ENCODE data around the gene CLNK. TPM values are rescaled to one million over a fixed set of nuclear protein-coding genes. Genes with fewer than 3 reads are reported as not detected.

Gene CLNK
- polyA plus RNA-seq, 3 donors = 0.52 to 1.5 (median 0.58) TPM

GRCh38 chr4:10442976-10443375 is 241.6 kb downstream of the CLNK start:
- DNase-seq (ENCODE audit: extremely low read depth in 1 of 11, low read depth in 9 of 11, low spot score in 4 of 11) = no peak

- DNase-seq (ENCODE audit: extremely low read depth in 1 of 11, low read depth in 9 of 11, low spot score in 4 of 11) = no peak
Measured at GRCh38 chr4:10441512-10441911, 243.1 kb downstream of the CLNK start.

GRCh38 chr4:10438924-10439323 is 245.6 kb downstream of the CLNK start:
- no peak for DNase-seq (ENCODE audit: extremely low read depth in 1 of 11, low read depth in 9 of 11, low spot score in 4 of 11)

GRCh38 chr4:10437735-10438134 is 246.8 kb downstream of the CLNK start:
- DNase-seq (ENCODE audit: extremely low read depth in 1 of 11, low read depth in 9 of 11, low spot score in 4 of 11) = no peak

Other genes starting within 250 kb of the CLNK start
- 10 to 100 TPM; 30.6 to 38.2 (median 30.9) TPM for gene ZNF518B, start 227.3 kb downstream of the CLNK start, polyA plus RNA-seq (ENCODE audit: insufficient read length in 3 of 3)

Data from renal cortex interstitium (tissue), 11 donors.